Sigmoid colon (tissue), 7 donors: Measurements from ENCODE around the gene CD9. TPM values are rescaled to one million over a fixed set of nuclear protein-coding genes. Genes with fewer than 3 reads are reported as not detected.
A peak's percentile ranks its signal among the peaks of the same experiment; 100 is the strongest.

Experiments used
- DNase-seq: peaks from one replicate; pipeline ENCODE4 v3.0.0-alpha.2; 2019
- H3K27ac ChIP-seq, 4 donors: fragments of 200-600 bp; sonication (generic); one replicate each; pipeline ENCODE4 v1.5.1; 2016 to 2019; ENCODE audit warnings: mild to moderate bottlenecking in 1 of 4
- H3K27me3 ChIP-seq, 3 donors: fragments of 200-600 bp; sonication (generic); one replicate each; pipeline ENCODE4 v1.5.1; 2019; ENCODE audit warnings: mild to moderate bottlenecking in 1 of 3
- H3K36me3 ChIP-seq, 4 donors: fragments of 200-600 bp; sonication (generic); one replicate each; pipeline ENCODE4 v1.5.1; 2016 to 2019
- H3K4me1 ChIP-seq, 4 donors: fragments of 200-600 bp; sonication (generic); one replicate each; pipeline ENCODE4 v1.5.1; 2017 to 2019
- H3K4me3 ChIP-seq, 4 donors: fragments of 200-600 bp; sonication (generic); one replicate each; pipeline ENCODE4 v1.5.1; 2017 to 2019; ENCODE audit warnings: mild to moderate bottlenecking in 2 of 4, moderate library complexity in 1 of 4
- H3K9me3 ChIP-seq, 4 donors: fragments of 200-600 bp in 3 of 4; sonication (generic) in 3 of 4; one replicate each; pipeline versions ENCODE4 v1.5.1 to v1.6.1; 2013 to 2019
- EP300 ChIP-seq, 4 donors: sonication (generic); formaldehyde crosslinking; IDR thresholded peaks; one replicate each; pipeline ENCODE4 v1.6.1; 2017; ENCODE audit warnings: antibody characterized with exemption in 4 of 4
- POLR2A ChIP-seq, 2 donors: fragments of 450-650 bp; IDR thresholded peaks; one replicate each; pipeline ENCODE4 v1.6.1; 2016; ENCODE audit warnings: antibody characterized with exemption in 2 of 2, mild to moderate bottlenecking in 2 of 2, moderate library complexity in 2 of 2
- POLR2AphosphoS5 ChIP-seq, 4 donors: sonication (generic); formaldehyde crosslinking; IDR thresholded peaks; one replicate each; pipeline ENCODE4 v1.6.1; 2017; ENCODE audit warnings: antibody characterized with exemption in 4 of 4
- WGBS, 2 donors: extraction: QIAGEN DNeasy Blood & Tissue Kit; methylation state at CpG; one replicate each; pipeline ENCODE4 v1.1.7; 2013; 5-methylcytosine and 5-hydroxymethylcytosine counted together
- intact Hi-C: fragments of 100-400 bp; cut with DNase I; formaldehyde crosslinking; loops from one replicate; pipeline ENCODE4 v1.15.1; 2023
- polyA plus RNA-seq, 3 donors: library from polyadenylated mRNA; stranded (reverse); fragments of 200-250 nt; gene quantifications; one replicate each; pipeline ENCODE4 v1.2.3, GENCODE V29; 2013
- total RNA-seq, 4 donors: library from RNA; depleted of rRNA; stranded (reverse); fragments of >200 nt; gene quantifications; one replicate each; pipeline ENCODE4 v1.1.0, GENCODE V29; 2016
- TF ChIP-seq, protein P1 (sequence below), 4 experiments: fragments of 450-650 bp in 3 of 4; fragments of 200-600 bp in 1 of 4; IDR thresholded peaks; one replicate each; pipeline ENCODE4 v1.5.1; 2016 to 2019; ENCODE audit warnings: antibody characterized with exemption in 4 of 4, mild to moderate bottlenecking in 3 of 4, moderate library complexity in 2 of 4
- donor health status: healthy with polysubstance abuse.
- donor health status: Bipolar disorder and iron deficiency.
- donor health status: healthy.

CD9 gene
- total and polyA plus RNA-seq, 7 donors: 180 to 548 (median 335) TPM

GRCh38 chr12:6272300-6273204, 72.4 kb downstream of the CD9 start:
- peaks cover 0 to 22% (median 14%) of the 10 kb centered on the region in 4 donors for H3K4me1 ChIP-seq
- peak; percentile 21 for DNase-seq
- WGBS, 2 donors: 51 to 74% methylated on average over 12 of the region's 12 CpGs
- no peaks in the 10 kb centered on the region for H3K27me3 ChIP-seq
- H3K9me3 ChIP-seq: no peaks in the 10 kb centered on the region
- H3K36me3 ChIP-seq: no peaks in the 10 kb centered on the region
- TF ChIP-seq POLR2A (IDR thresholded peaks at IDR 0.05) (no peak), EP300 (IDR thresholded peaks at IDR 0.05) (no peak), POLR2AphosphoS5 (IDR thresholded peaks at IDR 0.05) (no peak)
- TF ChIP-seq, protein P1, sequence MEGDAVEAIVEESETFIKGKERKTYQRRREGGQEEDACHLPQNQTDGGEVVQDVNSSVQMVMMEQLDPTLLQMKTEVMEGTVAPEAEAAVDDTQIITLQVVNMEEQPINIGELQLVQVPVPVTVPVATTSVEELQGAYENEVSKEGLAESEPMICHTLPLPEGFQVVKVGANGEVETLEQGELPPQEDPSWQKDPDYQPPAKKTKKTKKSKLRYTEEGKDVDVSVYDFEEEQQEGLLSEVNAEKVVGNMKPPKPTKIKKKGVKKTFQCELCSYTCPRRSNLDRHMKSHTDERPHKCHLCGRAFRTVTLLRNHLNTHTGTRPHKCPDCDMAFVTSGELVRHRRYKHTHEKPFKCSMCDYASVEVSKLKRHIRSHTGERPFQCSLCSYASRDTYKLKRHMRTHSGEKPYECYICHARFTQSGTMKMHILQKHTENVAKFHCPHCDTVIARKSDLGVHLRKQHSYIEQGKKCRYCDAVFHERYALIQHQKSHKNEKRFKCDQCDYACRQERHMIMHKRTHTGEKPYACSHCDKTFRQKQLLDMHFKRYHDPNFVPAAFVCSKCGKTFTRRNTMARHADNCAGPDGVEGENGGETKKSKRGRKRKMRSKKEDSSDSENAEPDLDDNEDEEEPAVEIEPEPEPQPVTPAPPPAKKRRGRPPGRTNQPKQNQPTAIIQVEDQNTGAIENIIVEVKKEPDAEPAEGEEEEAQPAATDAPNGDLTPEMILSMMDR (IDR thresholded peaks at IDR 0.05): no peak
- no peak overlapping the region for H3K4me3 ChIP-seq
- H3K27ac ChIP-seq: no peak overlapping the region
- intact Hi-C loops: no loop called here

- peak; percentile 34 for DNase-seq
- H3K4me1 ChIP-seq: peaks cover 0 to 24% (median 17%) of the 10 kb centered on the region in 4 donors
These were observed 73.0 kb downstream of the CD9 start for GRCh38 chr12:6273205-6273540.

DNA sequence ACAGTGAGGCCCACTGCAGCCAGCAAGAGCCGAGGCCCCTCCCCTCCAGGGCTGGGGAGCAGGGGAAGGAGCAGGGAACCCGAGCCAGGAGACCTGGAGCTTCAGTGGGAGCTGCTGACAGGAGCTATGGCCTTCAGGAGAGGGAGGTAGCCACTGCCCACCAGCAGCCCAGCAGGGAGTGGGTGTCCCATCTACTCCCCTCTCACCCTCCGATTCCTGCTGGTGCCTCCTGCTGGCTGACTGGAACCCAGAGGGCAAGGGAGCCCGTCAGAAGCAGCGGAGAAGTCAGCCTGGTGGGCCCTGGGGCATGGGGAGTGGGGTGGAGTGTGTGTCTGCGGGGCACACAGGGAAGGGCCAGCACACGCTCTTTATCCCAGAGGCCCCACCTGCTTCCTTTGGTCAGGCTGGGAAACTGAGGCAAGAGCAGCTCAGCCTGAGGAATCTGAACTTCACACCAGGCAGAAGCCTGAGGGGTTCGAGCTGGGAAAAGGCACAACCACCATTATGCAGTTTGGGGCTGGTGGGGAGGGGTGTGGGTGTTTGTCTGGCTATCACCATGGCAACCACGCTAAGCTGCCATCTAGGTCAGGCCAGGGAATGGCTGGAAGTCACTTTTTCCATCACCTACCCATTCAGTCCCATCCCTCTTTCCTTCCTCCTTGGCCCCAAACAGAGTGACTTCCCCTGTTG, 73.5 kb downstream of the CD9 start:
- TF ChIP-seq POLR2A (IDR thresholded peaks at IDR 0.05) (no peak), POLR2AphosphoS5 (IDR thresholded peaks at IDR 0.05) (peak in 1 of 4 donors; percentile 16)
- Histone ChIP-seq H3K27me3 (no peaks in the 10 kb centered on the region), H3K9me3 (no peaks in the 10 kb centered on the region), H3K27ac (peak overlapping the region in 2 of 4 donors; percentile 10 to 32), H3K4me3 (no peak overlapping the region), H3K36me3 (no peaks in the 10 kb centered on the region), H3K4me1 (peaks cover 0 to 20% (median 15%) of the 10 kb centered on the region in 4 donors)
- 83 to 84% methylated on average over 9 of the region's 9 CpGs for WGBS, 2 donors
- DNase-seq: peak; percentile 61
- intact Hi-C loops: no loop called here

More at GRCh38 chr12:6273205-6273540, 73.0 kb downstream of the CD9 start:
- no peak overlapping the region for H3K27ac ChIP-seq
- no peaks in the 10 kb centered on the region for H3K27me3 ChIP-seq
- intact Hi-C loops: no loop called here
- H3K9me3 ChIP-seq: no peaks in the 10 kb centered on the region
- 77 to 89% methylated on average over 4 of the region's 4 CpGs for WGBS, 2 donors
- H3K4me3 ChIP-seq: no peak overlapping the region
- TF ChIP-seq, protein P1 (IDR thresholded peaks at IDR 0.05): no peak
- TF ChIP-seq EP300 (IDR thresholded peaks at IDR 0.05) (no peak), POLR2AphosphoS5 (IDR thresholded peaks at IDR 0.05) (no peak), POLR2A (IDR thresholded peaks at IDR 0.05) (no peak)
- no peaks in the 10 kb centered on the region for H3K36me3 ChIP-seq

DNA sequence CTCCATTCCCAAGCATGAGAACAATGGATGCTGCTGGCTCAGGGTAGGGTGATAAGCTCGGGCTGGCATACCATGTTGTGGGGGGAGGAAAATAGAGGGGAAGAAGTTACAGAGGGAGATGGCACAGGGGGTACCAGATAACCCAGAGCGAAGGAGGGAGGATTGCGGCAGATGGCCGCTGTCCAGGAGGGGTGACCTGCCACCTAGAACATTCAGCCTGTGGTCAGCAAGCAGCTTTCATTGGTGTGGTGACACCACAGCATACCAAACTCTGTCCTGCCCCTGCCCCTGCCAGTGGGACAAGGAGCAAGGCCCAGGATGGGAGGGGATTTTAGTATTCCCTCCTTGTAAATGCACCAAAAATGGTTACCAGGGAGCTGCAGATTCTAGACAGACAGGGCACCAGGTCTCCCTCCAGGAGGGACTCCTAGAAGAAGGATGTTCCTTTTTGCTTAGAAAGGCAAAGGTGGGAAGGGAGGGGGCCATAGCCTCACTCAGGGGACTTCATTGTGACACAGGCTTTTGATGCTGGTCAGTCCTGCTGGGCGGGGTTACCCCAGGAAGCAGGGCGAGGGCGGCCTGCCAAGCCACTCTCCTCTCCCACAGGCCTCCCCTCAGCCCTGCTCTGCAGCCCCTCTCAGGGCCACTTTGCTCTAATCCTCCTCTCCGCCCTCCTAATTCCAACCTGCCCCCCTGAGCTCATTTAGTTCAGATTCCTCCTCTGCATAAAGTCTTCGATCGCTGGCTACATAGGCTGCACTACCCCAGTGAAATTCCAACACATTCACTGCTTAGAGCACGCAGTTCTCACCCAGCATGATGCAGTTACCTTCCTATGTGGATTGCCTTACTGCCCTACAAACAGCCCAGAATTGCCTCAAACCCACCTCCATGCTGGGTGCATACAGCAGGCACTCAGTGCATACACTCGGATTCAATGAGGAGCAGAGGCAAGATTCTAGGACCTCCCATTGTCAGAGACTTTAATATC, 74.3 kb downstream of the CD9 start:
- TF ChIP-seq POLR2AphosphoS5 (IDR thresholded peaks at IDR 0.05) (no peak), POLR2A (IDR thresholded peaks at IDR 0.05) (no peak), EP300 (IDR thresholded peaks at IDR 0.05) (no peak)
- TF ChIP-seq, protein P1 (IDR thresholded peaks at IDR 0.05): no peak
- intact Hi-C loops: no loop called here
- H3K4me1 ChIP-seq: peaks cover 0 to 22% (median 18%) of the 10 kb centered on the region in 4 donors

More for the DNA sequence above, 74.3 kb downstream of the CD9 start:
- Histone ChIP-seq H3K27ac (peak overlapping the region in 3 of 4 donors; percentile 14 to 32 (median 16)), H3K4me3 (no peak overlapping the region), H3K36me3 (no peaks in the 10 kb centered on the region), H3K27me3 (no peaks in the 10 kb centered on the region), H3K9me3 (no peaks in the 10 kb centered on the region)
- 80 to 85% methylated on average over 12 of the region's 12 CpGs for WGBS, 2 donors
- DNase-seq: peak; percentile 70
